CD14-positive monocyte (primary cell): ENCODE results near the gene SERPINE1. TPM values are rescaled to one million over a fixed set of nuclear protein-coding genes. Genes with fewer than 3 reads are reported as not detected.
"Not testable (repeated sequence)": the region's sequence is repeated elsewhere in the genome, so short reads cannot be mapped to it uniquely, and the experiment has no call there.

Experiments used
- DNase-seq, 3 donors: peaks; one replicate each; pipeline ENCODE4 v3.0.0-alpha.2; 2011 to 2022
- H2AFZ ChIP-seq: 2 replicates; pipeline ENCODE4 v1.6.0; 2012; ENCODE audit warnings: mild to moderate bottlenecking, low read depth, low read length, inconsistent platforms; ENCODE audit not compliant: insufficient read depth, poor library complexity, severe bottlenecking
- H3K27ac ChIP-seq, 2 donors: 1 replicate in 1 of 2; 2 replicates in 1 of 2; pipeline ENCODE4 v1.5.1; 2012 to 2013; ENCODE audit warnings: low read length in 2 of 2, control low read depth in 1 of 2, inconsistent platforms in 1 of 2, low read depth in 1 of 2, mild to moderate bottlenecking in 1 of 2
- H3K27me3 ChIP-seq, 2 donors: one replicate each; pipeline versions ENCODE4 v1.6.0 to v1.6.1; 2011 to 2013; ENCODE audit warnings: low read length in 2 of 2; ENCODE audit not compliant: control insufficient read depth in 2 of 2, insufficient read depth in 2 of 2
- H3K36me3 ChIP-seq, 2 donors: replicated peaks in 1 of 2; 1 replicate in 1 of 2; 2 replicates in 1 of 2; pipeline versions ENCODE4 v1.5.1 to v1.6.1; 2012 to 2013; ENCODE audit warnings: low read length in 2 of 2, control low read depth in 1 of 2, inconsistent platforms in 1 of 2, mild to moderate bottlenecking in 1 of 2; ENCODE audit not compliant: insufficient read depth in 2 of 2, control insufficient read depth in 1 of 2
- H3K4me1 ChIP-seq, 2 donors: 1 replicate in 1 of 2; 2 replicates in 1 of 2; pipeline versions ENCODE4 v1.5.1 to v1.6.1; 2012 to 2013; ENCODE audit warnings: low read length in 2 of 2, control low read depth in 1 of 2, inconsistent platforms in 1 of 2, mild to moderate bottlenecking in 1 of 2, moderate library complexity in 1 of 2; ENCODE audit not compliant: insufficient read depth in 2 of 2, control insufficient read depth in 1 of 2
- H3K4me2 ChIP-seq: replicated peaks from 2 replicates; pipeline ENCODE3; 2012; ENCODE audit warnings: low read length, moderate library complexity, mild to moderate bottlenecking; ENCODE audit not compliant: poor library complexity, severe bottlenecking; ENCODE audit errors: extremely low read depth
- H3K4me3 ChIP-seq, 3 experiments: fragments of 200-600 bp in 1 of 3; sonication (generic) in 1 of 3; replicated peaks in 1 of 3; 1 replicate in 2 of 3; 2 replicates in 1 of 3; pipeline ENCODE4 v1.5.1; 2011 to 2013; ENCODE audit warnings: low read length in 3 of 3, mild to moderate bottlenecking in 3 of 3, control low read depth in 2 of 3, low read depth in 2 of 3, inconsistent platforms in 1 of 3, moderate library complexity in 1 of 3
- H3K79me2 ChIP-seq: 2 replicates; pipeline ENCODE4 v1.6.0; 2012; ENCODE audit warnings: mild to moderate bottlenecking, control low read depth, inconsistent platforms, low read length, moderate library complexity; ENCODE audit not compliant: insufficient read depth
- H3K9ac ChIP-seq: 2 replicates; pipeline ENCODE4 v1.6.0; 2017; ENCODE audit warnings: low read length, mild to moderate bottlenecking; ENCODE audit not compliant: insufficient read depth, poor library complexity, severe bottlenecking
- H3K9me3 ChIP-seq, 2 donors: replicated peaks in 1 of 2; 1 replicate in 1 of 2; 2 replicates in 1 of 2; pipeline versions ENCODE4 v1.5.1 to v1.6.1; 2012 to 2013; ENCODE audit warnings: low read length in 2 of 2, control low read depth in 1 of 2; ENCODE audit not compliant: control insufficient read depth in 1 of 2, insufficient read depth in 1 of 2
- H4K20me1 ChIP-seq: 2 replicates; pipeline ENCODE4 v1.6.0; 2012; ENCODE audit warnings: mild to moderate bottlenecking, low read length, control low read depth, moderate library complexity; ENCODE audit not compliant: insufficient read depth
- H3K27ac Mint-ChIP-seq, 7 donors: one replicate each; pipeline ENCODE4 v1.8.0; 2020; ENCODE audit warnings: mild to moderate bottlenecking in 7 of 7, mixed read lengths in 7 of 7, moderate library complexity in 6 of 7, inconsistent platforms in 2 of 7
- H3K27me3 Mint-ChIP-seq, 3 donors: one replicate each; pipeline ENCODE4 v1.8.0; 2021 to 2022; ENCODE audit warnings: low read depth in 3 of 3, mild to moderate bottlenecking in 3 of 3, mixed read lengths in 3 of 3, moderate library complexity in 3 of 3, inconsistent platforms in 1 of 3
- H3K36me3 Mint-ChIP-seq, 2 donors: one replicate each; pipeline ENCODE4 v1.8.0; 2020; ENCODE audit warnings: mixed read lengths in 2 of 2, inconsistent platforms in 1 of 2, mild to moderate bottlenecking in 1 of 2
- H3K4me1 Mint-ChIP-seq: one replicate; pipeline ENCODE4 v1.8.0; 2020; ENCODE audit warnings: mild to moderate bottlenecking, mixed read lengths
- H3K4me3 Mint-ChIP-seq, 2 donors: one replicate each; pipeline ENCODE4 v1.8.0; 2020; ENCODE audit warnings: mild to moderate bottlenecking in 2 of 2, mixed read lengths in 2 of 2, moderate library complexity in 1 of 2
- H3K9me3 Mint-ChIP-seq, 7 donors: one replicate each; pipeline ENCODE4 v1.8.0; 2020 to 2022; ENCODE audit warnings: mixed read lengths in 7 of 7, mild to moderate bottlenecking in 6 of 7, moderate library complexity in 6 of 7, inconsistent platforms in 2 of 7
- CTCF ChIP-seq: fragments of 200-600 bp; IDR thresholded peaks from one replicate; pipeline ENCODE4 v1.8.0; 2022; ENCODE audit warnings: antibody characterized with exemption, mild to moderate bottlenecking
- WGBS: methylation state at CpG from one replicate; pipeline ENCODE4 v1.1.5; 2013; ENCODE audit warnings: missing lambda C conversion rate; ENCODE audit not compliant: insufficient coverage; 5-methylcytosine and 5-hydroxymethylcytosine counted together
- intact Hi-C, 2 donors: fragments of 100-400 bp; cut with micrococcal nuclease; formaldehyde crosslinking; loops; one replicate each; pipeline versions ENCODE4 v1.15.0 to v1.15.1; 2023
- polyA plus RNA-seq, 3 donors: library from polyadenylated mRNA; depleted of rRNA in 1 of 3; unstranded in 2 of 3; stranded (reverse) in 1 of 3; fragments of 300-500 nt in 2 of 3; fragments of >200 nt in 1 of 3; fragmentation: Illumina TruSeq in 2 of 3; gene quantifications; 1 replicate in 2 of 3; 2 replicates in 1 of 3; pipeline ENCODE4 v1.2.3, GENCODE V29; 2012 to 2021

Gene SERPINE1
- polyA plus RNA-seq, 3 donors = 0.07 to 0.21 (median 0.16) TPM

DNA sequence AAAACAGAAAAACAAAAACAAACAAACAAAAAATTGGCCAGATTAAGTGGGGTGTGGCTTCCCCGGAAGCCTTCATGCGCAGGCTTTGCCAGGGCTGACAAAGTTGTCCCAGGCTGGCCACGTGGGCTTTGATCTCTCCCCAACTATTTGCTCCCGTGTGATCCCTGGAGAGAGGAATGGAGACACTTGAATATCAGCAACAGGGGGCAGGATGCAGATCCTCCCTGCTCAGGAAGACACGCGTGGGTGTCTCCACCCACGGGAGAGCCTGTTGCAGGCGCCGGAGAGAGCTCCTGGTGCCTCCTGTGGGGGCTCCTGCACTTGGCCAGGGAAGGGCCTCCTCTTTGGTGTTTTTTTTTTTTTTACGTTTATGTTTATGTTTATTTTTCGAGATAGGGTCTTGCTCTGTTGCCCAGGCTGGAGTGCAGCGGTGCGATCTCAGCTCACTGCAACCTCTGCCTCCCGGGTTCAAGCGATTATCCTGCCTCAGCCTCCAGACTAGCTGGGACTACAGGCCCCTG lies 22.7 kb upstream of the SERPINE1 start:
- H3K4me2 ChIP-seq = no peak overlapping the region
- WGBS = 92% methylated on average over 8 of the region's 15 CpGs
- Mint-ChIP-seq H3K27me3 (peaks cover 17 to 32% (median 19%) of the 10 kb centered on the region in 3 donors), H3K27ac (no peak overlapping the region), H3K4me1 (peaks cover 31% of the 10 kb centered on the region), H3K36me3 (no peaks in the 10 kb centered on the region), H3K4me3 (no peak overlapping the region), H3K9me3 (no peaks in the 10 kb centered on the region)
- no peak overlapping the region for H2AFZ ChIP-seq
- peaks cover 27 to 36% of the 10 kb centered on the region in 2 donors for H3K4me1 ChIP-seq
- no peak overlapping the region for H3K9ac ChIP-seq
- TF ChIP-seq CTCF = no peak
- H3K36me3 ChIP-seq = no peaks in the 10 kb centered on the region
- intact Hi-C loops = loop anchor here (5.0 kb wide), 1 partner anchor 33 kb away; no protein-coding TSS in a partner anchor
- no peak overlapping the region for H3K27ac ChIP-seq
- H4K20me1 ChIP-seq = no peaks in the 10 kb centered on the region
- no peak for DNase-seq
- H3K79me2 ChIP-seq = no peaks in the 10 kb centered on the region
- no peak overlapping the region for H3K4me3 ChIP-seq
- H3K9me3 ChIP-seq = no peaks in the 10 kb centered on the region
- H3K27me3 ChIP-seq = peaks cover 2 to 16% of the 10 kb centered on the region in 2 donors

GRCh38 chr7:101104799-101105198 lies 22.1 kb upstream of the SERPINE1 start:
- Mint-ChIP-seq H3K27me3 (peaks cover 15 to 31% (median 21%) of the 10 kb centered on the region in 3 donors), H3K27ac (no peak overlapping the region), H3K36me3 (no peaks in the 10 kb centered on the region), H3K9me3 (no peaks in the 10 kb centered on the region), H3K4me1 (peaks cover 26% of the 10 kb centered on the region), H3K4me3 (no peak overlapping the region)
- no peak for TF ChIP-seq CTCF
- intact Hi-C loops = loop anchor here (5.0 kb wide), 1 partner anchor 33 kb away; no protein-coding TSS in a partner anchor
- Histone ChIP-seq H3K4me2 (no peak overlapping the region), H3K9me3 (no peaks in the 10 kb centered on the region), H3K36me3 (no peaks in the 10 kb centered on the region), H3K4me3 (no peak overlapping the region), H2AFZ (no peak overlapping the region), H3K4me1 (peaks cover 24 to 32% of the 10 kb centered on the region in 2 donors), H3K27me3 (peaks cover 2 to 16% of the 10 kb centered on the region in 2 donors), H3K27ac (no peak overlapping the region), H3K79me2 (no peaks in the 10 kb centered on the region), H3K9ac (no peak overlapping the region), H4K20me1 (no peaks in the 10 kb centered on the region)
- 100% methylated on average over 1 of the region's 3 CpGs for WGBS
- DNase-seq = no peak

DNA sequence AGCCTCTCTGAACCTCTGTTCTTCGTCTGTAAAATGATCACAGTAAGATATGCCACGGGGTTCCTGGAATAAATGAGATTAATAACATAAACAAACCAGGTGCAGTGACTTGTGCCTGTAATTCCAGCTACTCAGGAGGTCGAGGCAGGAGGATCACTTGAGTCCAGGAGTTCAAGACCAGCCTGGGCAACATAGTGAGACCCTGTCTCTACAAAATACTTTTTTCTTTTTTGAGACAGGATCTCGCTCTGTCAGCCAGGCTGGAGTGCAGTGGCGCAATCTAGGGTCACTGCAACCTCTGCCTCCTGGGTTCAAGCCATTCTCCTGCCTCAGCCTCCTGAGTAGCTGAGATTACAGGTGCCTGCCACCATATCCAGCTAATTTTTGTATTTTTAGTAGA lies 21.7 kb upstream of the SERPINE1 start:
- H3K4me2 ChIP-seq, H3K27ac Mint-ChIP-seq, H3K9me3 ChIP-seq, H3K36me3 ChIP-seq, H3K9ac ChIP-seq, H4K20me1 ChIP-seq, H3K79me2 ChIP-seq, H3K36me3 Mint-ChIP-seq, H3K9me3 Mint-ChIP-seq, DNase-seq, intact Hi-C loops, H3K4me3 ChIP-seq, H3K27ac ChIP-seq, H3K4me3 Mint-ChIP-seq, H2AFZ ChIP-seq: not testable (repeated sequence)
- Mint-ChIP-seq H3K27me3 (peaks cover 15 to 30% (median 21%) of the 10 kb centered on the region in 3 donors), H3K4me1 (peaks cover 21% of the 10 kb centered on the region)
- 71% methylated on average over 2 of the region's 5 CpGs for WGBS
- H3K4me1 ChIP-seq = peaks cover 19 to 27% of the 10 kb centered on the region in 2 donors
- H3K27me3 ChIP-seq = peaks cover 2 to 16% of the 10 kb centered on the region in 2 donors
